ENCODE data around the gene PPM1D.

DNA sequence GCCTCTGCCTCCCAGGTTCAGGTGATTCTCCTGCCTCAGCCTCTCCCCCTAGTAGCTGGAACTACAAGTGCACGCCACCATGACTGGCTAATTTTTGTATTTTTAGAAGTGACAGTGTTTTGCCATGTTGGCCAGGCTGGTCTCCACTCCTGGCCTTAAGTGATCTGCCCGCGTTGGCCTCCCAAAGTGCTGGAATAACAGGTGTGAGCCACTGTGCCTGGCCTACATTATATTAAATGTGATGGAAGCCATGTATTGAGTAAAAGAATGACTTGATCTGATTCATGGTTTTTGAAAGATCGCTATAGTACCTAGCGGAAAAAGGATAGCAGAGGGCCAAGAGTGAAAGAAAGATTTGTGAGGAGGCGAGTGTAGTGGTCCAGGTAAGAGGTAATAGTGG lies 2.7 kb upstream of the PPM1D start:
- TF ChIP-seq, protein P1, sequence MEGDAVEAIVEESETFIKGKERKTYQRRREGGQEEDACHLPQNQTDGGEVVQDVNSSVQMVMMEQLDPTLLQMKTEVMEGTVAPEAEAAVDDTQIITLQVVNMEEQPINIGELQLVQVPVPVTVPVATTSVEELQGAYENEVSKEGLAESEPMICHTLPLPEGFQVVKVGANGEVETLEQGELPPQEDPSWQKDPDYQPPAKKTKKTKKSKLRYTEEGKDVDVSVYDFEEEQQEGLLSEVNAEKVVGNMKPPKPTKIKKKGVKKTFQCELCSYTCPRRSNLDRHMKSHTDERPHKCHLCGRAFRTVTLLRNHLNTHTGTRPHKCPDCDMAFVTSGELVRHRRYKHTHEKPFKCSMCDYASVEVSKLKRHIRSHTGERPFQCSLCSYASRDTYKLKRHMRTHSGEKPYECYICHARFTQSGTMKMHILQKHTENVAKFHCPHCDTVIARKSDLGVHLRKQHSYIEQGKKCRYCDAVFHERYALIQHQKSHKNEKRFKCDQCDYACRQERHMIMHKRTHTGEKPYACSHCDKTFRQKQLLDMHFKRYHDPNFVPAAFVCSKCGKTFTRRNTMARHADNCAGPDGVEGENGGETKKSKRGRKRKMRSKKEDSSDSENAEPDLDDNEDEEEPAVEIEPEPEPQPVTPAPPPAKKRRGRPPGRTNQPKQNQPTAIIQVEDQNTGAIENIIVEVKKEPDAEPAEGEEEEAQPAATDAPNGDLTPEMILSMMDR (IDR thresholded peaks at IDR 0.05), result no peak
- TF ChIP-seq POLR2A (IDR thresholded peaks at IDR 0.05), result no peak
